H1 (cell line): ENCODE measurements around the gene CYB5R3. TPM values are rescaled to one million over a fixed set of nuclear protein-coding genes. Genes with fewer than 3 reads are reported as not detected.

Experiments used
- CTCF ChIA-PET: fragments of 300-600 bp; sonication (Branson Sonifier 250); formaldehyde crosslinking; loops from one replicate; lab custom pipeline; 2021; ENCODE audit not compliant: partially characterized antibody; lab: Charles Lee
- POLR2A ChIA-PET: fragments of 300-600 bp; sonication (Branson Sonifier 250); formaldehyde crosslinking; loops from one replicate; lab custom pipeline; 2021; ENCODE audit warnings: inconsistent platforms; ENCODE audit not compliant: partially characterized antibody; lab: Charles Lee
- DNase-seq, 2 experiments: peaks; one replicate each; pipeline versions ENCODE4 v3.0.0 to v3.0.0-alpha.2; 2010 to 2022; ENCODE audit warnings: low spot score in 2 of 2, low read depth in 1 of 2, mixed read lengths in 1 of 2
- FAIRE-seq: peaks from 2 replicates; lab custom pipeline; 2011; peaks lifted over from hg19 to GRCh38; lab: Jason Lieb, UNC
- H2AFZ ChIP-seq: 2 replicates; pipeline ENCODE4 v1.8.1; 2012; ENCODE audit warnings: low read length, inconsistent platforms
- H2AK5ac ChIP-seq: 2 replicates; pipeline ENCODE4 v1.6.1; 2013; ENCODE audit warnings: low read depth, low read length
- H2BK120ac ChIP-seq: replicated peaks from 2 replicates; pipeline ENCODE3; 2013; ENCODE audit warnings: low read depth, low read length, inconsistent platforms
- H2BK12ac ChIP-seq: 2 replicates; pipeline ENCODE4 v1.6.1; 2013; ENCODE audit warnings: low read depth, low read length
- H2BK15ac ChIP-seq: 2 replicates; pipeline ENCODE4 v1.6.1; 2013; ENCODE audit warnings: low read length
- H2BK20ac ChIP-seq: 2 replicates; pipeline ENCODE4 v1.6.1; 2013; ENCODE audit warnings: low read length
- H2BK5ac ChIP-seq: 2 replicates; pipeline ENCODE4 v1.6.1; 2013; ENCODE audit warnings: low read depth, low read length
- H3K14ac ChIP-seq: 2 replicates; pipeline ENCODE4 v1.6.1; 2013; ENCODE audit warnings: inconsistent platforms; ENCODE audit not compliant: insufficient read length
- H3K18ac ChIP-seq: 2 replicates; pipeline ENCODE4 v1.6.1; 2013; ENCODE audit warnings: low read length; ENCODE audit errors: extremely low read depth
- H3K23ac ChIP-seq: 2 replicates; pipeline ENCODE4 v1.6.1; 2013; ENCODE audit warnings: inconsistent platforms; ENCODE audit not compliant: insufficient read length
- H3K23me2 ChIP-seq: 2 replicates; pipeline ENCODE4 v1.6.1; 2013; ENCODE audit warnings: low read depth, low read length
- H3K27ac ChIP-seq: 2 replicates; pipeline ENCODE4 v1.6.1; 2011; ENCODE audit warnings: low read depth, low read length, inconsistent platforms
- H3K27me3 ChIP-seq, 4 experiments: replicated peaks in 1 of 4; 1 replicate in 1 of 4; 2 replicates in 3 of 4; pipeline versions ENCODE4 v1.6.1 to v1.8.1; 2011 to 2013; ENCODE audit warnings: low read length in 3 of 4, mild to moderate bottlenecking in 3 of 4, inconsistent platforms in 2 of 4, mixed read lengths in 2 of 4, moderate library complexity in 1 of 4; ENCODE audit not compliant: control insufficient read depth in 3 of 4, insufficient read depth in 3 of 4; ENCODE audit errors: extremely low read depth in 1 of 4
- H3K36me3 ChIP-seq, 4 experiments: 2 replicates each; pipeline versions ENCODE4 v1.6.1 to v1.8.1; 2011 to 2013; ENCODE audit warnings: mild to moderate bottlenecking in 4 of 4, low read length in 3 of 4, moderate library complexity in 2 of 4, control low read depth in 1 of 4, inconsistent platforms in 1 of 4; ENCODE audit not compliant: insufficient read depth in 4 of 4, control insufficient read depth in 2 of 4
- H3K4ac ChIP-seq: replicated peaks from 2 replicates; pipeline ENCODE3; 2013; ENCODE audit warnings: low read length, low read depth, mixed read lengths, inconsistent platforms; ENCODE audit not compliant: insufficient read length
- H3K4me1 ChIP-seq, 4 experiments: replicated peaks in 1 of 4; 1 replicate in 1 of 4; 2 replicates in 3 of 4; pipeline versions ENCODE4 v1.6.1 to v1.8.1; 2011 to 2013; ENCODE audit warnings: low read length in 3 of 4, inconsistent platforms in 2 of 4, mixed read lengths in 1 of 4; ENCODE audit not compliant: insufficient read depth in 4 of 4, control insufficient read depth in 3 of 4
- H3K4me2 ChIP-seq, 2 experiments: 2 replicates each; pipeline versions ENCODE4 v1.6.1 to v1.8.1; 2011 to 2013; ENCODE audit warnings: low read depth in 2 of 2, low read length in 2 of 2, control low read depth in 1 of 2, inconsistent platforms in 1 of 2, mild to moderate bottlenecking in 1 of 2; ENCODE audit not compliant: insufficient read depth in 1 of 2
- H3K4me3 ChIP-seq, 4 experiments: fragments of 200-600, 300-600 bp in 1 of 4; sonication (generic), shearing (Covaris generic), sonication (Bioruptor Twin) in 1 of 4; 2 replicates each; pipeline versions ENCODE4 v1.5.1 to v1.8.1; 2011 to 2016; ENCODE audit warnings: low read length in 4 of 4, low read depth in 3 of 4, control low read depth in 2 of 4, inconsistent platforms in 2 of 4, mild to moderate bottlenecking in 2 of 4, mixed read lengths in 1 of 4, moderate library complexity in 1 of 4; ENCODE audit not compliant: insufficient read depth in 2 of 4; ENCODE audit errors: extremely low read depth in 1 of 4
- H3K56ac ChIP-seq: replicated peaks from 2 replicates; pipeline ENCODE3; 2013; ENCODE audit warnings: low read depth, mild to moderate bottlenecking, mixed read lengths, low read length, inconsistent platforms; ENCODE audit not compliant: insufficient read length
- H3K79me1 ChIP-seq: 2 replicates; pipeline ENCODE4 v1.6.1; 2013; ENCODE audit warnings: low read depth, low read length, control low read depth
- H3K79me2 ChIP-seq, 2 experiments: 2 replicates each; pipeline versions ENCODE4 v1.6.1 to v1.8.1; 2012 to 2013; ENCODE audit warnings: low read length in 2 of 2, mild to moderate bottlenecking in 2 of 2, inconsistent platforms in 1 of 2; ENCODE audit not compliant: insufficient read depth in 2 of 2, control insufficient read depth in 1 of 2
- H3K9ac ChIP-seq, 4 experiments: replicated peaks in 1 of 4; 1 replicate in 1 of 4; 2 replicates in 3 of 4; pipeline versions ENCODE4 v1.6.1 to v1.8.1; 2011 to 2013; ENCODE audit warnings: low read depth in 3 of 4, low read length in 3 of 4, control low read depth in 2 of 4, mild to moderate bottlenecking in 2 of 4, moderate library complexity in 2 of 4, inconsistent platforms in 1 of 4; ENCODE audit errors: extremely low read depth in 1 of 4
- H3K9me3 ChIP-seq, 2 experiments: 2 replicates each; pipeline versions ENCODE4 v1.6.1 to v1.8.1; 2012 to 2013; ENCODE audit warnings: mild to moderate bottlenecking in 2 of 2, moderate library complexity in 2 of 2, control low read depth in 1 of 2, inconsistent platforms in 1 of 2, low read depth in 1 of 2, low read length in 1 of 2, mixed read lengths in 1 of 2; ENCODE audit not compliant: insufficient read depth in 2 of 2
- H4K20me1 ChIP-seq, 2 experiments: replicated peaks in 1 of 2; 2 replicates each; pipeline versions ENCODE3 to v1.8.1; 2011 to 2013; ENCODE audit warnings: inconsistent platforms in 2 of 2, low read length in 2 of 2, mild to moderate bottlenecking in 1 of 2; ENCODE audit not compliant: insufficient read depth in 2 of 2, control insufficient read depth in 1 of 2
- H4K5ac ChIP-seq: 2 replicates; pipeline ENCODE4 v1.6.1; 2013; ENCODE audit warnings: low read length, low read depth, mixed read lengths, inconsistent platforms; ENCODE audit not compliant: insufficient read length
- H4K8ac ChIP-seq: 2 replicates; pipeline ENCODE4 v1.8.0; 2013; ENCODE audit warnings: mild to moderate bottlenecking, moderate library complexity, low read length, inconsistent platforms; ENCODE audit not compliant: insufficient read depth; ENCODE audit errors: extremely low read depth
- H4K91ac ChIP-seq: replicated peaks from 2 replicates; pipeline ENCODE3; 2013; ENCODE audit warnings: low read length, mixed read lengths, inconsistent platforms; ENCODE audit not compliant: insufficient read length
- EP300 ChIP-seq, 2 experiments: IDR thresholded peaks; 1 replicate in 1 of 2; 2 replicates in 1 of 2; pipeline ENCODE4 v1.6.1; 2011 to 2012; ENCODE audit warnings: low read depth in 2 of 2, low read length in 2 of 2, mild to moderate bottlenecking in 2 of 2, borderline replicate concordance in 1 of 2, inconsistent platforms in 1 of 2, moderate library complexity in 1 of 2
- HDAC6 ChIP-seq: IDR thresholded peaks from one replicate; pipeline ENCODE4 v1.7.1; 2012; ENCODE audit warnings: low read depth, mild to moderate bottlenecking, inconsistent platforms, low read length, moderate library complexity
- RBBP5 ChIP-seq: IDR thresholded peaks from 2 replicates; pipeline ENCODE4 v1.7.1; 2012; ENCODE audit warnings: low read depth, mild to moderate bottlenecking, inconsistent platforms, low read length, moderate library complexity, borderline replicate concordance
- RXRA ChIP-seq: IDR thresholded peaks from 2 replicates; pipeline ENCODE4 v1.6.1; 2011; ENCODE audit warnings: low read depth, mild to moderate bottlenecking, low read length, moderate library complexity; ENCODE audit not compliant: insufficient read depth
- SP2 ChIP-seq: IDR thresholded peaks from 2 replicates; pipeline ENCODE4 v1.6.1; 2012; ENCODE audit warnings: mild to moderate bottlenecking, low read length, inconsistent platforms
- TBP ChIP-seq: IDR thresholded peaks from 2 replicates; pipeline ENCODE4 v1.6.1; 2011; ENCODE audit warnings: low read depth, low read length, improper control_type of control experiment
- WGBS, 2 experiments: shearing (Covaris generic) in 1 of 2; methylation state at CpG; one replicate each; pipeline versions ENCODE4 v1.1.6 to v1.1.7; 2013 to 2015; ENCODE audit warnings: low lambda C conversion rate in 2 of 2, mixed read lengths in 2 of 2, inconsistent platforms in 1 of 2, low coverage in 1 of 2, missing lambda C conversion rate in 1 of 2; ENCODE audit not compliant: insufficient replicate concordance in 2 of 2, insufficient coverage in 1 of 2, insufficient read length in 1 of 2; ENCODE audit errors: extremely low coverage in 1 of 2, missing lambda C conversion rate in 1 of 2; 5-methylcytosine and 5-hydroxymethylcytosine counted together
- polyA plus RNA-seq, 7 experiments: library from polyadenylated mRNA; depleted of rRNA in 3 of 7; stranded (reverse) in 5 of 7; unstranded in 2 of 7; fragments of >200 nt in 5 of 7; fragments of 200-250 nt in 2 of 7; gene quantifications; 1 replicate in 5 of 7; 2 replicates in 1 of 7; 4 replicates in 1 of 7; pipeline versions ENCODE4 v1.2.1 to v1.2.3, GENCODE V29; 2011 to 2013; ENCODE audit warnings: missing spikeins in 2 of 7, mixed read lengths in 2 of 7
- total RNA-seq: library from RNA; stranded (reverse); fragmentation: NEBNext Ultra II Directional; extraction: Animal tissue kit (Norgen Biotek cat#: 25700); gene quantifications from 2 replicates; pipeline ENCODE4 v1.2.1, GENCODE V29; 2021

The CYB5R3 gene
- total and polyA plus RNA-seq, 2 of the 8 experiments (the other 6 are each of a cell fraction or from before 2014, with no cell fraction given), result 75.3 to 113 TPM

GRCh38 chr22:42670046-42670445, 20.9 kb upstream of the CYB5R3 start:
- Histone ChIP-seq H3K56ac (no peak overlapping the region), H3K4me3 (no peak overlapping the region), H3K4ac (no peak overlapping the region), H3K36me3 (no peaks in the 10 kb centered on the region), H3K18ac (no peak overlapping the region), H3K14ac (no peak overlapping the region), H4K5ac (no peak overlapping the region), H3K79me1 (no peaks in the 10 kb centered on the region), H2BK15ac (no peak overlapping the region), H2BK5ac (no peak overlapping the region), H2BK12ac (no peak overlapping the region), H4K20me1 (no peaks in the 10 kb centered on the region), H3K4me2 (no peak overlapping the region), H3K23ac (no peak overlapping the region), H3K23me2 (no peaks in the 10 kb centered on the region), H4K8ac (no peak overlapping the region), H4K91ac (no peak overlapping the region), H2BK120ac (no peak overlapping the region), H3K27me3 (no peaks in the 10 kb centered on the region), H3K4me1 (peaks cover 0 to 5% (median 0%) of the 10 kb centered on the region in 4 experiments; a peak in 3 of 7 replicates), H3K27ac (no peak overlapping the region), H3K9me3 (no peaks in the 10 kb centered on the region), H3K79me2 (no peaks in the 10 kb centered on the region), H2BK20ac (no peak overlapping the region), H2AFZ (no peak overlapping the region), H3K9ac (no peak overlapping the region), H2AK5ac (no peak overlapping the region)
- FAIRE-seq (no peak), DNase-seq (no peak)
- ChIA-PET POLR2A (interaction anchor here (1.2 kb wide), 1 partner anchor 19 kb away, joined by 3 read pairs; no protein-coding TSS in a partner anchor), CTCF (no interaction called here)
- WGBS, 2 experiments, result 87% methylated on average over 4 of the region's 4 CpGs; no CpG with 5 or more reads in 1 of the 2 experiments
- TF ChIP-seq RXRA, result no peak
- TF ChIP-seq TBP, result no peak
- TF ChIP-seq EP300 (IDR thresholded peaks at IDR 0.05; ENCODE audit: borderline replicate concordance in 1 of 2, low read depth in 2 of 2, low read length in 2 of 2), result no peak
- no peak for TF ChIP-seq RBBP5
- no peak for TF ChIP-seq HDAC6
- TF ChIP-seq SP2, result no peak
